HL-60 (cell line): Measurements from ENCODE around the gene PRPH.
"Not testable (repeated sequence)": the region's sequence is repeated elsewhere in the genome, so short reads cannot be mapped to it uniquely, and the experiment has no call there.

ENCODE experiments used
- DNase-seq, 2 experiments: peaks; one replicate each; pipeline ENCODE4 v3.0.0-alpha.2; 2010 to 2020; ENCODE audit warnings: low read depth in 1 of 2, low spot score in 1 of 2
- H3K27ac ChIP-seq: fragments of 250-450 bp; sonication (Bioruptor Pico); replicated peaks from 2 replicates; pipeline ENCODE4 v1.5.1; 2020; ENCODE audit warnings: mild to moderate bottlenecking, moderate library complexity
- H3K27me3 ChIP-seq: fragments of 250-450 bp; sonication (Bioruptor Pico); 2 replicates; pipeline ENCODE4 v1.5.1; 2021; ENCODE audit warnings: mild to moderate bottlenecking, moderate library complexity; ENCODE audit not compliant: insufficient read depth, poor library complexity, severe bottlenecking
- H3K4me3 ChIP-seq: replicated peaks from 2 replicates; pipeline ENCODE4 v1.5.1; 2011; ENCODE audit warnings: mild to moderate bottlenecking, control low read depth, low read length; ENCODE audit not compliant: insufficient read depth
- CTCF ChIP-seq: IDR thresholded peaks from one replicate; pipeline ENCODE4 v1.5.1; 2011; ENCODE audit warnings: low read length, control low read depth, inconsistent platforms; ENCODE audit not compliant: insufficient read depth
- GABPA ChIP-seq: IDR thresholded peaks from 2 replicates; pipeline ENCODE4 v1.6.1; 2012; ENCODE audit warnings: low read depth
- POLR2AphosphoS5 ChIP-seq: IDR thresholded peaks from 2 replicates; pipeline ENCODE4 v1.6.1; 2012; ENCODE audit warnings: low read depth
- REST ChIP-seq: IDR thresholded peaks from 2 replicates; pipeline ENCODE4 v1.6.1; 2012; ENCODE audit warnings: low read depth; ENCODE audit not compliant: insufficient replicate concordance
- SPI1 ChIP-seq: IDR thresholded peaks from 2 replicates; pipeline ENCODE4 v1.6.1; 2012; ENCODE audit warnings: low read depth, mild to moderate bottlenecking, borderline replicate concordance

The PRPH gene

GRCh38 chr12:49332441-49332861 lies 37.5 kb downstream of the PRPH start:
- Histone ChIP-seq H3K27me3 (peaks cover 15% of the 10 kb centered on the region), H3K27ac (no peak overlapping the region), H3K4me3 (no peak overlapping the region)
- no peak for DNase-seq
- TF ChIP-seq REST: no peak
- no peak for TF ChIP-seq GABPA
- TF ChIP-seq POLR2AphosphoS5: no peak
- no peak for TF ChIP-seq CTCF
- no peak for TF ChIP-seq SPI1

- peaks cover 18% of the 10 kb centered on the region for H3K27me3 ChIP-seq
- no peak overlapping the region for H3K27ac ChIP-seq
- TF ChIP-seq GABPA (no peak), SPI1 (no peak), POLR2AphosphoS5 (no peak), REST (no peak), CTCF (no peak)
- H3K4me3 ChIP-seq: no peak overlapping the region
- DNase-seq: no peak
These were observed 38.0 kb downstream of the PRPH start for GRCh38 chr12:49332891-49333371.

GRCh38 chr12:49333778-49334177 lies 38.8 kb downstream of the PRPH start:
- not testable (repeated sequence) for H3K27ac ChIP-seq, H3K4me3 ChIP-seq, DNase-seq
- peaks cover 25% of the 10 kb centered on the region for H3K27me3 ChIP-seq

GRCh38 chr12:49334226-49334625 lies 39.3 kb downstream of the PRPH start:
- H3K27me3 ChIP-seq: peaks cover 30% of the 10 kb centered on the region
- TF ChIP-seq REST: no peak
- TF ChIP-seq CTCF: no peak
- no peak for TF ChIP-seq SPI1
- TF ChIP-seq GABPA: no peak
- no peak for TF ChIP-seq POLR2AphosphoS5
- H3K27ac ChIP-seq: no peak overlapping the region

More at GRCh38 chr12:49334226-49334625, 39.3 kb downstream of the PRPH start:
- H3K4me3 ChIP-seq: no peak overlapping the region
- no peak for DNase-seq
